Measurements from ENCODE around the gene ENTR1. TPM values are rescaled to one million over a fixed set of nuclear protein-coding genes. Genes with fewer than 3 reads are reported as not detected.

ENTR1 gene
- total and polyA plus RNA-seq, 2 of the 13 experiments (the other 11 are each of a cell fraction or from before 2014, with no cell fraction given), result 70.1 to 76.4 TPM

DNA sequence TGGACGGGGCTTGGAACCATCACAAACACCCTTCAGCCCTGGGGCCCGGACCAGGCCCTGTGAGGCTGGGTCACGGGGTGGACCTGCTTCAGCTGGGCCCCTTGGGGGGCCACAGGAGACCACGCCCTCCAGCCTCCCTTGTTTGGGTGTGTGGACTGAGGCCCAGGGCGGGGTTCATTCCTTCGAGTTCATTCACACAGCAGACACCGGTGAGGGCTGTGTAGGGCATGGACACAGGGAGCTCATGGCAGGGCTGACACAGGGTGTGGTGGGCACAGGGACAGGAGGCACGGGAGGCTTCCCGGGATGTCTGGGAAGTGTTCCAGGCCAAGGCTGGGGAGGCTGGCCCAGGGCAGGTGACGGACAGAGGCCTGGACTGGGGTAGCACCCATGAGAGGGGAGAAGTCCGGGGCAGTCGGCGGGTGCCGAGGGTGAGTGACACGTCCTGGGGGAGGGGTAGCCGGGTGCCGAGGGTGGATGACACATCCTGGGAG, 55.8 kb downstream of the ENTR1 start (continued):
- TF ChIP-seq, protein P1, sequence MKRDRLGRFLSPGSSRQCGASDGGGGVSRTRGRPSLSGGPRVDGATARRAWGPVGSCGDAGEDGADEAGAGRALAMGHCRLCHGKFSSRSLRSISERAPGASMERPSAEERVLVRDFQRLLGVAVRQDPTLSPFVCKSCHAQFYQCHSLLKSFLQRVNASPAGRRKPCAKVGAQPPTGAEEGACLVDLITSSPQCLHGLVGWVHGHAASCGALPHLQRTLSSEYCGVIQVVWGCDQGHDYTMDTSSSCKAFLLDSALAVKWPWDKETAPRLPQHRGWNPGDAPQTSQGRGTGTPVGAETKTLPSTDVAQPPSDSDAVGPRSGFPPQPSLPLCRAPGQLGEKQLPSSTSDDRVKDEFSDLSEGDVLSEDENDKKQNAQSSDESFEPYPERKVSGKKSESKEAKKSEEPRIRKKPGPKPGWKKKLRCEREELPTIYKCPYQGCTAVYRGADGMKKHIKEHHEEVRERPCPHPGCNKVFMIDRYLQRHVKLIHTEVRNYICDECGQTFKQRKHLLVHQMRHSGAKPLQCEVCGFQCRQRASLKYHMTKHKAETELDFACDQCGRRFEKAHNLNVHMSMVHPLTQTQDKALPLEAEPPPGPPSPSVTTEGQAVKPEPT (CRISPR knock-in tag; IDR thresholded peaks at IDR 0.05; ENCODE audit: low read depth), result no peak
- TF ChIP-seq, protein P2, sequence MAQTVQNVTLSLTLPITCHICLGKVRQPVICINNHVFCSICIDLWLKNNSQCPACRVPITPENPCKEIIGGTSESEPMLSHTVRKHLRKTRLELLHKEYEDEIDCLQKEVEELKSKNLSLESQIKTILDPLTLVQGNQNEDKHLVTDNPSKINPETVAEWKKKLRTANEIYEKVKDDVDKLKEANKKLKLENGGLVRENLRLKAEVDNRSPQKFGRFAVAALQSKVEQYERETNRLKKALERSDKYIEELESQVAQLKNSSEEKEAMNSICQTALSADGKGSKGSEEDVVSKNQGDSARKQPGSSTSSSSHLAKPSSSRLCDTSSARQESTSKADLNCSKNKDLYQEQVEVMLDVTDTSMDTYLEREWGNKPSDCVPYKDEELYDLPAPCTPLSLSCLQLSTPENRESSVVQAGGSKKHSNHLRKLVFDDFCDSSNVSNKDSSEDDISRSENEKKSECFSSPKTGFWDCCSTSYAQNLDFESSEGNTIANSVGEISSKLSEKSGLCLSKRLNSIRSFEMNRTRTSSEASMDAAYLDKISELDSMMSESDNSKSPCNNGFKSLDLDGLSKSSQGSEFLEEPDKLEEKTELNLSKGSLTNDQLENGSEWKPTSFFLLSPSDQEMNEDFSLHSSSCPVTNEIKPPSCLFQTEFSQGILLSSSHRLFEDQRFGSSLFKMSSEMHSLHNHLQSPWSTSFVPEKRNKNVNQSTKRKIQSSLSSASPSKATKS (CRISPR knock-in tag; IDR thresholded peaks at IDR 0.05), result no peak
- TF ChIP-seq ZNF883 (CRISPR knock-in tag; IDR thresholded peaks at IDR 0.05; ENCODE audit: not compliant biosample characterization) (no peak), ZNF180 (CRISPR knock-in tag; IDR thresholded peaks at IDR 0.05; ENCODE audit: borderline replicate concordance, low read depth) (no peak), ZBTB20 (CRISPR knock-in tag; IDR thresholded peaks at IDR 0.05; ENCODE audit: borderline replicate concordance, low read depth) (no peak), ZNF569 (CRISPR knock-in tag; IDR thresholded peaks at IDR 0.05; ENCODE audit: borderline replicate concordance) (no peak), ZNF580 (CRISPR knock-in tag; IDR thresholded peaks at IDR 0.05; ENCODE audit: borderline replicate concordance, low read depth) (no peak), RBM22 (optimal IDR thresholded peaks at IDR 0.05; ENCODE audit: low read length) (no peak), SP140L (CRISPR knock-in tag; IDR thresholded peaks at IDR 0.05; ENCODE audit: borderline replicate concordance) (no peak), ARHGAP35 (CRISPR knock-in tag; IDR thresholded peaks at IDR 0.05; ENCODE audit: borderline replicate concordance) (no peak), KAT2B (IDR thresholded peaks at IDR 0.05; ENCODE audit: borderline replicate concordance, low read depth, low read length) (no peak), ZSCAN20 (CRISPR knock-in tag; IDR thresholded peaks at IDR 0.05; ENCODE audit: borderline replicate concordance) (no peak), JUND (CRISPR knock-in tag; IDR thresholded peaks at IDR 0.05) (no peak), ZNF564 (CRISPR knock-in tag; IDR thresholded peaks at IDR 0.05) (no peak), TCF12 (IDR thresholded peaks at IDR 0.05) (no peak), TCF12 (CRISPR knock-in tag; IDR thresholded peaks at IDR 0.05) (no peak), NR2F6 (IDR thresholded peaks at IDR 0.05) (no peak), NR2F6 (CRISPR knock-in tag; IDR thresholded peaks at IDR 0.05) (no peak; the same call in 1 of the 2 replicates), ATF7-NPFF (CRISPR knock-in tag; IDR thresholded peaks at IDR 0.05; ENCODE audit: low read depth) (no peak), ZNF781 (CRISPR knock-in tag; IDR thresholded peaks at IDR 0.05; ENCODE audit: borderline replicate concordance, not compliant biosample characterization) (no peak), ZNF674 (CRISPR knock-in tag; IDR thresholded peaks at IDR 0.05; ENCODE audit: low read depth) (no peak), BCL6 (CRISPR knock-in tag; IDR thresholded peaks at IDR 0.05) (peak; percentile 50), TRIM24 (CRISPR knock-in tag; IDR thresholded peaks at IDR 0.05) (no peak)
- TF ChIP-seq, protein P3, sequence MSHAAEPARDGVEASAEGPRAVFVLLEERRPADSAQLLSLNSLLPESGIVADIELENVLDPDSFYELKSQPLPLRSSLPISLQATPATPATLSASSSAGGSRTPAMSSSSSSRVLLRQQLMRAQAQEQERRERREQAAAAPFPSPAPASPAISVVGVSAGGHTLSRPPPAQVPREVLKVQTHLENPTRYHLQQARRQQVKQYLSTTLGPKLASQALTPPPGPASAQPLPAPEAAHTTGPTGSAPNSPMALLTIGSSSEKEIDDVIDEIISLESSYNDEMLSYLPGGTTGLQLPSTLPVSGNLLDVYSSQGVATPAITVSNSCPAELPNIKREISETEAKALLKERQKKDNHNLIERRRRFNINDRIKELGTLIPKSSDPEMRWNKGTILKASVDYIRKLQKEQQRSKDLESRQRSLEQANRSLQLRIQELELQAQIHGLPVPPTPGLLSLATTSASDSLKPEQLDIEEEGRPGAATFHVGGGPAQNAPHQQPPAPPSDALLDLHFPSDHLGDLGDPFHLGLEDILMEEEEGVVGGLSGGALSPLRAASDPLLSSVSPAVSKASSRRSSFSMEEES (CRISPR knock-in tag; IDR thresholded peaks at IDR 0.05), result peak; percentile 50; the same call in 1 of the 2 replicates
- TF ChIP-seq, protein P4, sequence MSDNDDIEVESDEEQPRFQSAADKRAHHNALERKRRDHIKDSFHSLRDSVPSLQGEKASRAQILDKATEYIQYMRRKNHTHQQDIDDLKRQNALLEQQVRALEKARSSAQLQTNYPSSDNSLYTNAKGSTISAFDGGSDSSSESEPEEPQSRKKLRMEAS (IDR thresholded peaks at IDR 0.05), result no peak
- TF ChIP-seq, protein P5, sequence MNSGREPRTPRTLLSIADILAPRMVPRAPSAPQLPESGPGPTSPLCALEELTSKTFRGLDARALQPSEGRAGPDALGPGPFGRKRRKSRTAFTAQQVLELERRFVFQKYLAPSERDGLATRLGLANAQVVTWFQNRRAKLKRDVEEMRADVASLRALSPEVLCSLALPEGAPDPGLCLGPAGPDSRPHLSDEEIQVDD (CRISPR knock-in tag; IDR thresholded peaks at IDR 0.05; ENCODE audit: borderline replicate concordance), result no peak

Data from HepG2 (cell line).